ENCODE data around the gene AZIN2.
"Not testable (repeated sequence)": the region's sequence is repeated elsewhere in the genome, so short reads cannot be mapped to it uniquely, and the experiment has no call there.

AZIN2 gene

GRCh38 chr1:33060579-33061083 lies 20.3 kb upstream of the AZIN2 start:
- H3K4me3 ChIP-seq (ENCODE audit: low read depth, low read length): no peak overlapping the region
- no peaks in the 10 kb centered on the region for H3K27me3 ChIP-seq (replicated peaks)
- DNase-seq: peak; percentile 95
- no peaks in the 10 kb centered on the region for H3K36me3 ChIP-seq (replicated peaks)
- H3K27ac ChIP-seq: peak overlapping the region; percentile 75
- no peak for TF ChIP-seq CTCF (IDR thresholded peaks at IDR 0.05; ENCODE audit: low read depth, low read length, missing control alignments)
- in situ Hi-C loops (cut with HindIII; ENCODE audit: low pct_ligation_motif_present, low sequenced_read_pairs): no loop called here

- DNase-seq: no peak
- Histone ChIP-seq H3K27me3 (replicated peaks) (no peaks in the 10 kb centered on the region), H3K36me3 (replicated peaks) (no peaks in the 10 kb centered on the region), H3K4me3 (ENCODE audit: low read depth, low read length) (no peak overlapping the region), H3K27ac (no peak overlapping the region)
- in situ Hi-C loops (cut with HindIII; ENCODE audit: low pct_ligation_motif_present, low sequenced_read_pairs): no loop called here
- TF ChIP-seq CTCF (IDR thresholded peaks at IDR 0.05; ENCODE audit: low read depth, low read length, missing control alignments): no peak
These were observed 19.1 kb upstream of the AZIN2 start for GRCh38 chr1:33061834-33062233.

- DNase-seq; H3K4me3 ChIP-seq (ENCODE audit: low read depth, low read length); in situ Hi-C loops (cut with HindIII; ENCODE audit: low pct_ligation_motif_present, low sequenced_read_pairs); H3K36me3 ChIP-seq (replicated peaks); H3K27ac ChIP-seq; H3K27me3 ChIP-seq (replicated peaks): not testable (repeated sequence)
These were observed 16.7 kb upstream of the AZIN2 start for GRCh38 chr1:33064284-33064683.

GRCh38 chr1:33065301-33065700 lies 15.7 kb upstream of the AZIN2 start:
- no peak for DNase-seq
- no peaks in the 10 kb centered on the region for H3K27me3 ChIP-seq (replicated peaks)
- H3K27ac ChIP-seq: no peak overlapping the region
- TF ChIP-seq CTCF (IDR thresholded peaks at IDR 0.05; ENCODE audit: low read depth, low read length, missing control alignments): no peak
- H3K36me3 ChIP-seq (replicated peaks): no peaks in the 10 kb centered on the region
- H3K4me3 ChIP-seq (ENCODE audit: low read depth, low read length): no peak overlapping the region
- in situ Hi-C loops (cut with HindIII; ENCODE audit: low pct_ligation_motif_present, low sequenced_read_pairs): no loop called here

- in situ Hi-C loops (cut with HindIII; ENCODE audit: low pct_ligation_motif_present, low sequenced_read_pairs); DNase-seq: not testable (repeated sequence)
These were observed 14.5 kb upstream of the AZIN2 start for GRCh38 chr1:33066477-33066876.

GRCh38 chr1:33068108-33068507 lies 12.8 kb upstream of the AZIN2 start:
- in situ Hi-C loops (cut with HindIII; ENCODE audit: low pct_ligation_motif_present, low sequenced_read_pairs); H3K36me3 ChIP-seq (replicated peaks); H3K27ac ChIP-seq; H3K27me3 ChIP-seq (replicated peaks); DNase-seq; H3K4me3 ChIP-seq (ENCODE audit: low read depth, low read length): not testable (repeated sequence)

More at GRCh38 chr1:33066477-33066876, 14.5 kb upstream of the AZIN2 start:
- not testable (repeated sequence) for H3K36me3 ChIP-seq (replicated peaks); H3K4me3 ChIP-seq (ENCODE audit: low read depth, low read length); H3K27me3 ChIP-seq (replicated peaks); H3K27ac ChIP-seq

- no peaks in the 10 kb centered on the region for H3K36me3 ChIP-seq (replicated peaks)
- no peak for TF ChIP-seq CTCF (IDR thresholded peaks at IDR 0.05; ENCODE audit: low read depth, low read length, missing control alignments)
- in situ Hi-C loops (cut with HindIII; ENCODE audit: low pct_ligation_motif_present, low sequenced_read_pairs): no loop called here
- H3K27me3 ChIP-seq (replicated peaks): no peaks in the 10 kb centered on the region
- DNase-seq: no peak
- H3K27ac ChIP-seq: no peak overlapping the region
- no peak overlapping the region for H3K4me3 ChIP-seq (ENCODE audit: low read depth, low read length)
These were observed 10.3 kb upstream of the AZIN2 start for GRCh38 chr1:33070628-33071027.
